Esophagus muscularis mucosa (tissue), 4 donors: ENCODE data around the gene LMO4.

Experiments
- CTCF ChIP-seq, 3 experiments: fragments of 200-600 bp in 2 of 3; fragments of 450-650 bp in 1 of 3; sonication (generic) in 2 of 3; IDR thresholded peaks; one replicate each; pipeline ENCODE4 v1.5.1; 2017 to 2019; ENCODE audit warnings: antibody characterized with exemption in 3 of 3, mild to moderate bottlenecking in 2 of 3, moderate library complexity in 1 of 3
- EP300 ChIP-seq: sonication (generic); formaldehyde crosslinking; IDR thresholded peaks from one replicate; pipeline ENCODE4 v1.6.1; 2017; ENCODE audit warnings: antibody characterized with exemption
- POLR2A ChIP-seq: fragments of 450-650 bp; IDR thresholded peaks from one replicate; pipeline ENCODE4 v1.6.1; 2017; ENCODE audit warnings: antibody characterized with exemption, moderate library complexity, mild to moderate bottlenecking, low read depth

GRCh38 chr1:87348341-87349019 lies 19.8 kb downstream of the LMO4 start:
- no peak for TF ChIP-seq POLR2A
- no peak for TF ChIP-seq CTCF (IDR thresholded peaks at IDR 0.05)
- TF ChIP-seq EP300: no peak
